ENCODE measurements around the gene ITGB7. TPM values are rescaled to one million over a fixed set of nuclear protein-coding genes. Genes with fewer than 3 reads are reported as not detected.

ITGB7 gene
- total and polyA plus RNA-seq, 9 of the 15 experiments (the other 6 are each of a cell fraction or from before 2014, with no cell fraction given), result 0.06 to 2.0 (median 0.67) TPM

- TF ChIP-seq CHD7 (IDR thresholded peaks at IDR 0.05; ENCODE audit: low read depth, low read length) (no peak), ZNF24 (IDR thresholded peaks at IDR 0.05) (no peak), KLF16 (IDR thresholded peaks at IDR 0.05) (no peak), XRCC4 (IDR thresholded peaks at IDR 0.05; ENCODE audit: extremely low read depth, insufficient read depth, insufficient read length) (no peak), PPARD (CRISPR knock-in tag; IDR thresholded peaks at IDR 0.05) (no peak), ZNF830 (CRISPR knock-in tag; IDR thresholded peaks at IDR 0.05) (no peak), ZNF668 (CRISPR knock-in tag; IDR thresholded peaks at IDR 0.05) (no peak), CHCHD3 (CRISPR knock-in tag; IDR thresholded peaks at IDR 0.05) (no peak), E4F1 (CRISPR knock-in tag; IDR thresholded peaks at IDR 0.05; ENCODE audit: borderline replicate concordance) (no peak), ATF1 (CRISPR knock-in tag; IDR thresholded peaks at IDR 0.05) (no peak), ATF1 (tag; IDR thresholded peaks at IDR 0.05) (0 out of 2 replicates have a peak, but pooled peaks have one; percentile 22), NCOA2 (IDR thresholded peaks at IDR 0.05; ENCODE audit: partially characterized antibody in 2 of 2) (no peak), ZNF77 (CRISPR knock-in tag; IDR thresholded peaks at IDR 0.05) (no peak), PHF8 (IDR thresholded peaks at IDR 0.05; ENCODE audit: borderline replicate concordance, low read length) (no peak), GATA2 (CRISPR knock-in tag; IDR thresholded peaks at IDR 0.05) (no peak)
- TF ChIP-seq, protein P1, sequence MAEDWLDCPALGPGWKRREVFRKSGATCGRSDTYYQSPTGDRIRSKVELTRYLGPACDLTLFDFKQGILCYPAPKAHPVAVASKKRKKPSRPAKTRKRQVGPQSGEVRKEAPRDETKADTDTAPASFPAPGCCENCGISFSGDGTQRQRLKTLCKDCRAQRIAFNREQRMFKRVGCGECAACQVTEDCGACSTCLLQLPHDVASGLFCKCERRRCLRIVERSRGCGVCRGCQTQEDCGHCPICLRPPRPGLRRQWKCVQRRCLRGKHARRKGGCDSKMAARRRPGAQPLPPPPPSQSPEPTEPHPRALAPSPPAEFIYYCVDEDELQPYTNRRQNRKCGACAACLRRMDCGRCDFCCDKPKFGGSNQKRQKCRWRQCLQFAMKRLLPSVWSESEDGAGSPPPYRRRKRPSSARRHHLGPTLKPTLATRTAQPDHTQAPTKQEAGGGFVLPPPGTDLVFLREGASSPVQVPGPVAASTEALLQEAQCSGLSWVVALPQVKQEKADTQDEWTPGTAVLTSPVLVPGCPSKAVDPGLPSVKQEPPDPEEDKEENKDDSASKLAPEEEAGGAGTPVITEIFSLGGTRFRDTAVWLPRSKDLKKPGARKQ (CRISPR knock-in tag; IDR thresholded peaks at IDR 0.05), result no peak
Observed at GRCh38 chr12:53213348-53213747, 6.3 kb upstream of the ITGB7 start (continued).
